HTERT RPE-1 (cell line): Measurements from ENCODE around the gene ROM1.
"Not testable (repeated sequence)": the region's sequence is repeated elsewhere in the genome, so short reads cannot be mapped to it uniquely, and the experiment has no call there.

Source experiments
- in situ Hi-C: fragments of 300-500 bp; cut with MboI; formaldehyde crosslinking; loops from 4 replicates; pipeline ENCODE4 v1.14.3; 2020; ENCODE audit warnings: low sequenced_read_pairs

The ROM1 gene

DNA sequence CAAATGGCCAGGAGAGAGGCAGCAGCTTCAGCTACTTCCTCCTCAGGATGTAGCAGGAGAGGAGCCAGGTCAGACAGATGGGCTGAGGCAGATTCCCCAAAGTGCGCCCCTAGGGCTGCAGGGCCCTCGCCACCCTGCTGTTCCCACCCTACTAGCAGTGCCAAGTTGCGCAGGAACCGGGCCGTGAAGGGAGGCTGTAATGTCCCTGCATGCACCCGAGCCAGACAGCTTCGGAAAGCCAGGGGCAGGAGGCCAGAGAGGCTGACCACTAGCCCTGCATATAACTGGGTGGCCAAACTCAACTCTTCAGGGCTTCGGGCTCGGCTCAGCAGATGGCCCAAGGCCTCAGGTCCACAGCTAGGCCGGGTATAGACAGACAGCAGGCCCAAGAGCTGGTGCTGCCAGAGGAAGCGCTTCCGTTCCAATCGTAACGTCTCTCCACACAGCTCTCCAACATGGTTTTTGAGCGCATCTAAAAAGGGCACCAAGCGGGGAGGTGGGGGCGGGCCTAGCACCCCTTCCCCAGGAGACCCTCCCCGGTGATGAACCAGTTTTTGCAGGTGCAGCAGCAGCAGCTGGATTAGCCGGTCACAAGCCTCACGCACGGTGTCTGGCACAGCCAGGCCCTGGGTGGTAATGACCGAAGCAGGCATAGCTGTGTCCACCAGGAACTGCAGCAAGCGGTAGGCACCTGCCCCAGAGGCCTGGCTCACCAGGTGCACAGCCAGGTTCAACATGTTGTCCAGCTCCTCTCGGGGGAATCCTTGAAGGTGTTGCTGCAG lies 35.3 kb downstream of the ROM1 start:
- in situ Hi-C loops, result no loop called here

DNA sequence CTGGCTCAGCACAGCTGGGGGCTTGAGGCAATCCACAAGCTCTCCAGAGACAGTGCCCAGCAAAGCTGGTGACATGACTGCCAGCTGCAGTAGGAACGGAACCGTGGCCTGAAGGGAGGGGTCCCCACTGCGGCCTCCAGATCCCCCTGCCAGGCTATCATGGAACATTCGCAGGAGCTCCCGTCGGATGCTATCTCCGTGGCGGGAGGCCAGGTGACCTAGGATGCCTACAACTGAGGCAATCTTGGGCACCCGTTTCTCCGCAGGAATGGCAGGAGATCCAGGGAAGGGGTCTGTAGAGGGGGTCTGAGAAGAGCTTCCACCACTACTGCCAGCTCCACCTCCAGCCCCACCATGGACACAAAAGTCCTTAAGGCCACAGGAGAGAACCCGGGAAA lies 35.9 kb downstream of the ROM1 start:
- in situ Hi-C loops, result no loop called here

DNA sequence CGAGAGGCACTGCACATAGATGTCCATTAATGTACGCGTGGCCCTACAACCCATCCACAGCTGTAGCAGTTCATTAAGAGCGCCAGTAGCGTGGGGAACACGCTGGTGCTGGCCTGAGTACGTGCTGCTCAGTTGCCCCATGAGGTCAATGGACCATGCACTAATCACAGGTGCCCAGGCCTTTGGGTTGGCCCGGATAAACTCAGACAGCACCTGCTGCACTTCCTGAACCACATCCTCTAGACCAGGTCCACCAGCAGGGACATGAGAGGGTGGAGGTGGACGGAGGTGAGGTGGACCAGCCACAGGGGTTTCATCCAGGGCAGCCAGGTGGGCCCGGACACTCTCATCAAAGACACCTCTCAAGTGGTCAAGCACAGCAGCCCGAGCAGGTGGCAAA lies 36.4 kb downstream of the ROM1 start:
- in situ Hi-C loops, result no loop called here

DNA sequence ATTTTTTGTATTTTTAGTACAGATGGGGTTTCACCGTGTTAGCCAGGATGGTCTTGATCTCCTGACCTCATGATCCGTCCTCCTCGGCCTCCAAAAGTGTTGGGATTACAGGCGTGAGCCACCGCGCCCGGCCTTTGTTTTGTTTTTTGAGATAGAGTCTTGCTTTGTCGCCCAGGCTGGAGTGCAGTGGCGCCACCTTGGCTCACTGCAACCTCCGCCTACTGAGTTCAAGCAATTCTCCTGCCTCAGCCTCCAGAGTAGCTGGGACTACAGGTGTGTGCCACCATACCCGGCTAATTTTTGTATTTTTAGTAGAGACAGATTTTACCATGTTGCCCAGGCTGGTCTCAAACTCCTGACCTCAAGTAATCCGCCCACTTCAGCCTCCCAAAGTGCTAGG lies 37.2 kb downstream of the ROM1 start:
- in situ Hi-C loops, result not testable (repeated sequence)

DNA sequence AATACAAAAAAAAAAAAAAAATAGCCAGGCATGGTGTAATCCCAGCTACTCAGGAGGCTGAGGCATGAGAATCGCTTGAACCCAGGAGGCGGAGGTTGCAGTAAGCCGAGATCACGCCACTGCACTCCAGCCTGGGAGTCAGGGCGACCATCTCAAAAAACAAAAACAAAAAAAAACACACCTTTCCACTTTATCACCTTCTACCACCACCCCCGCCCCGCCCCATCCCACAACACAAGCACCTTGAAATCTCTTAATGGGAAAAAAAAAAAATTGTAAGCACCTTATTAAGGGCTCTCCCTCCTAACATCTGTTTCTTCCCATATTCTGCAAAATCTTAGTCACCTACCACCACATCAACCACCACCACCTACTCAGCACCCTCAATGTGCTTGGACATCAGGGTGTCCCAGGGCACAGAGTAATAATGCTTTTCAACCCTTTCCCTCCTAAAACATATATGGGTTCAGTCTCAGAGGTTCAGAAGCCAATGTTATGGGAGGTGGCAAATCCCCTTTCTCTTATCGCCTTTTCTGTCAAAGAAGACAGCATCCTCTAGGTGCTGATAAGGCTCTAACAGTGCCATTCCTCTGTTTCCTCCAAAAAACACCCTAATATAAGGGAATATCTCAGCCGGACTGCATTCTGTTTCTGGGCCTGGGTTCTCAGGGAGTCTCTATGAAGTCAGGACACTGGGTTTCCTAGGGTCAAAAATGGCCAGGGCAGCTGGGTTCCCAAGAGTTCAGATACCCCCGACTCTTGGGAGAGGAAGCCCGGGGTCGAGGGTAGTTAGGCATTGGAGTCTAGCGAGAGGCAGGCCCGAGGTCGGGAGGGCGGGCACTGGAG lies 39.3 kb downstream of the ROM1 start:
- in situ Hi-C loops, result no loop called here

DNA sequence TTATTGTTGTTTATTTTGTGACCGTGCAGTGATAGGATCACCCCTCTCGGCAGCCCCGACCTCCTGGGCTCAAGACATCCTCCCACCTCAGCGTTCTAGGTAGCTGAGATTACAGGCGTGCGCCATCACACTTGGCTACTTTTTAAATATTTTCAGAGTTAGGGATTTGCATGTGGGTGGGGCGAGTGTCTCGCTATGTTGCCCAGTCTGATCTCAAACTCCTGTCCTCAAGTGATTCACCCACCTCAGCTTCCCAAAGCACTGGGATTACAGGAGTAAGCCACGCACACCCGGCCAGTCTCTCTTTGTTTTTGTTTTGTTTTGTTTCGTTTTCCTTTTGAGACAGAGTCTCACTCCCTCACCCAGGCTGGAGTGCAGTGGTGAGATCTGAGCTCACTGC lies 41.2 kb downstream of the ROM1 start:
- in situ Hi-C loops, result no loop called here

DNA sequence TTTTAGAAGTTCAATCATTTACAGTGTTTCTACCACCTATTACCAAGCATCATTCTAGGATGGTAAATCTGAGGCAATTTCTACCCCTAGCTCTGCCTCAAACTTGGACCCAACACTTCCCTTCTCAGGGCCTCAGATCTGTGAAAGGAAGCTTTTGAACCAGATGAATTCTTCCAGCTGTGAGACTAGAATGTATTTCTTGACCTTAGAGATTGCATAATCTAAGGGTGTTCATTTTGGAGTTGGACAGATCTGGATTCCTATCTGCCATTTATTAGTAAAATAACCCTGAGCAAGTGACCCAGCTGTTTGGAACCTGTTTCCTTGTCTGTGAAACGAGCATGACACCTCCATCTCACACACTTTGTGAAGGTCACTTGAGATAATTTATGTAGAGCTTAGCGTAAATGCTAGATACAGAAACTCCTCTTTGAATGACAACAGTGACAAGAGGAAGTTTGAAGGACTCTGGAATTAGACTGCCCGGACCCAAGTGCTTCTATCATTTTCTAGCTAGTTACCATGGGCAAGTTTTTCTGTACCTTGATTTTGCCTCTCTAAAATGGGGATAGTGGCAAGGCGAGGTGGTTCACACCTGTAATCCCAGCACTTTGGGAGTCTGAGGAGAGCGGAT lies 43.9 kb downstream of the ROM1 start:
- in situ Hi-C loops, result no loop called here

DNA sequence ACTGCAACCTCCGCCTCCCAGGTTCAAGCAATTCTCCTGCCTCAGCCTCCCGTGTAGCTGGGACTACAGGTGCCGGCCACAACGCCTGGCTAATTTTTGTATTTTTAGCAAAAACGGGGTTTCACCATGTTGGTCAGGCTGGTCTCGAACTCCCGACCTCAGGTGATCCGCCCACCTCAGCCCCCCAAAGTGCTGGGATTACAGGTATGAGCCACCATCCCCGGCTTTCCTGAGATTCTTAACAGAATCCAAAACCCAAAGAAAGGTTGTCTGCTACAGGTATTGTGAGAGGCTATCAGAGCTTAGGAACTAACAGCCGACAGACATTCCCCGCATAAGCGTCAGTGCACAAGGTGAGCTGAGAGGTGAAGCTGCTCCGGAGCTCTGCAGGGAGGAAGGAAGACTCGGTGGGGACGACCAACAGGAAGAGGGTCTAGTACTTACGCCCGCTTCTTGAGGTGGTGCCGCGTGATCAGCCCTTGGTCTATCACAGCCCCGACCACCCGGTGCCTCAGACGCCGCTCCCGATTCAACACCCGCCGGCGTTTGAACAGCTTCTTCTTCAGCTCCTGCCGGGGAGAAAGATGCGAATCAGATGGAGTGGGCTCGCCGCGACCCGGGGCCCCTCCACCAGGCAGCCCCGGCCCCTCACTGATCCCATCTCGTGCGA lies 51.5 kb downstream of the ROM1 start:
- in situ Hi-C loops, result no loop called here
